Forelimb muscle (tissue), 1 donor: Measurements from ENCODE around the gene ALK. TPM values are rescaled to one million over a fixed set of nuclear protein-coding genes. Genes with fewer than 3 reads are reported as not detected.

Source experiments
- DNase-seq: peaks from one replicate; pipeline ENCODE4 v3.0.0-alpha.2; 2013; ENCODE audit warnings: low read depth
- polyA plus RNA-seq: library from polyadenylated mRNA; unstranded; fragments of 120-200 nt; gene quantifications from one replicate; pipeline ENCODE4 v1.2.1, GENCODE V29; 2013; ENCODE audit not compliant: insufficient read length

Gene ALK
- polyA plus RNA-seq, 1 donor: 0.03 TPM

DNA sequence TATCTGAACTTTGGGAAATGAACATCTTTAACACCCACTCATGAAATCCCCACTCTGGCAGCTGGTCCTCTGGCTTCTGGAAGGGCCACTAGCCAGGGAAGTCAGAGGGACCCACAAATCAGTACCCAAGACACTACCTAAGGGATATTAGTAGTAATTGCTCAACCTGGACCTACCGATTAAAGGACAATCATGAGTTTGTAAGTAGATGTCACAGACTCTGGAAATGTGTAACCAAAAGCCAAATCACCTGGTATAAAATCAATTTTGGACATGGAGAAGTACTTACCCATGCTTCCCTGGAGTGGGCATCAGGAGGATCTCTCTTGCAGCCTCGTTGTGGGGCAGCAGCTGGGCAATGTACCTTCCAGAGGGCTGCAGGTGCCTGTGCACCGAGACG is 389.8 kb downstream of the ALK start:
- no peak for DNase-seq

DNA sequence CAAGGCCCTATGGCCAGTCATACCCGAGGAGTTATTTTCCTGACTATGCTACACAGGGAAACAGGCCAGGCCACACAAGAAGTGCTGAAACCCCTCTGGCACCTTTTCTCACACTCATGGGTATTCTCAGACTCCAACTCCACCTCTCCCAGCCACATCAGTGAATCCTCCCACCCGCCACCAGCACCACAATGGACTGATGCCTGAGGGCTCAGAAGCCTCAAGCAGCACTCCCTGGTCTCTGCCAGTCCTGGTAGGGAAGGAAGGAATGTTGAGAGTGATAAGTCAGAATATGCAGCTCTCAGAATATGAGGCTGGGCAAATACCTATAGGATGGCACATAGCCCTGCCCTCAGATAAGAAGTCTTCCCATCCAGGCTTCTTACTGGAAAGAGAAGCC is 391.1 kb downstream of the ALK start:
- no peak for DNase-seq

DNA sequence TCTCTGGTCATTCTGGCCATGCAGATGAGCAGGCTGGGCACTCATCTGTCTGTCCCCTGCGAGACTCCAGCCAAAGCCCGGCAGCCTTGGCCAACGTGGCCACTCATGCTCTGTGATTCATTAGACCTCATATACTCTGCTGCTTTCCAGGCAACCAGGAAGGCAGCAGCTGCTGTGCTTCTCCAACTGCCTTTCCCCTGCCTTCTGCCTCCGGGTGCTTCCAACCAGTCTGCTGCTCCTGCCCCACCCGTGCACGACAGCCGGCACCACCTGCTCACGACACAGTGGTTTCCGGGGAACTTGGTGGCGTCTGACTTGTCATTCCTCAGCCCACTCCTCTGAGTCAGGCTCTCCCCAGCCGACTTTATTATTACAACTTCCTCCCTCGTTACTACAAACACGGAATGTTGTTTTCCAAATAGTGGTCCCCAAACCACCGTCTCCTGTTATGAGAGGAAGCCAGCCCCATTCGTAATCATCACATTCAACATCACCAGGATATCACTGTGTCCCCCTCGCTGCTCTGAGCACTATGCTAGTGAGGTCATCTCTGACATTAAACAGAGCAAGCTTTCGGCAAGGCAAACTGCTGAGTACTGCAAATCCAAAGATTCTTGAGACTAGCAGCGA is 392.4 kb downstream of the ALK start:
- no peak for DNase-seq

DNA sequence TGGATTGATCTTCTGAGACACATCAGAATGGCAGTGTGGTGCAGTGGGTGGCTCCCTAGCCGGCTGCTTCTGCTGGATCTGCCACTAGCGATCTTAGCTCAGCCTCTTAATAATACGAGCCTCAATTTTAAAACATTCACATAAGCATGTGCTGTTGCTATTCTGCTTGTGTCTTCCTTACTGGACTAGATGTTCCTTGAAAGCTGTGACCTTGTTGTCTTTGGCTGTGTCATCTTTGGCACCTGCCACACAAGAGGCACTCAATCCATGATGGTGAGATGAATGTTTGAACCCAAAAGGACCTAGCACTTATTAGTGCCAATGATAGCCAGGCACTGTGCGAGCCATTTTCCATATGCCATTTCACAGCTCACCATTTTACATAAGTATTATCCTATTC is 393.0 kb downstream of the ALK start:
- no peak for DNase-seq

DNA sequence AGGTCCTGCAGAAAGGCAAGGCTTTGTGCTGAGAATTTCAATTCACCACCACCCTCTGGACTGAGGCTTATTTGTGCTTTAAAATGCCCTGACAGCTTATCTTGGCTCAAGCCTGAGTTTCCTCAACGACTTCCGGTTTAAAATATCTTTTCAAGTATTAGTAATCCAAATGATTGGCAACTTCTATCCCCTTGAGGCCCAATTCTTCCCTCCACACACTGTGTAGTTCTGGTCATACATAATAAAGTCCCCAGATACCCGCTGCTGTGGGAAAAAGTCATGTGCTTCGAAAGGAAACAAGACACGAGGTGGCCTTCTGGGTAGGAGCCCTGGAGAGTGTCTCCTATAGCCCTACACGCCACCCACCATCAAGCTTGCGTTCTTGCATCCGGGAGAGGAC is 393.4 kb downstream of the ALK start:
- DNase-seq: no peak

DNA sequence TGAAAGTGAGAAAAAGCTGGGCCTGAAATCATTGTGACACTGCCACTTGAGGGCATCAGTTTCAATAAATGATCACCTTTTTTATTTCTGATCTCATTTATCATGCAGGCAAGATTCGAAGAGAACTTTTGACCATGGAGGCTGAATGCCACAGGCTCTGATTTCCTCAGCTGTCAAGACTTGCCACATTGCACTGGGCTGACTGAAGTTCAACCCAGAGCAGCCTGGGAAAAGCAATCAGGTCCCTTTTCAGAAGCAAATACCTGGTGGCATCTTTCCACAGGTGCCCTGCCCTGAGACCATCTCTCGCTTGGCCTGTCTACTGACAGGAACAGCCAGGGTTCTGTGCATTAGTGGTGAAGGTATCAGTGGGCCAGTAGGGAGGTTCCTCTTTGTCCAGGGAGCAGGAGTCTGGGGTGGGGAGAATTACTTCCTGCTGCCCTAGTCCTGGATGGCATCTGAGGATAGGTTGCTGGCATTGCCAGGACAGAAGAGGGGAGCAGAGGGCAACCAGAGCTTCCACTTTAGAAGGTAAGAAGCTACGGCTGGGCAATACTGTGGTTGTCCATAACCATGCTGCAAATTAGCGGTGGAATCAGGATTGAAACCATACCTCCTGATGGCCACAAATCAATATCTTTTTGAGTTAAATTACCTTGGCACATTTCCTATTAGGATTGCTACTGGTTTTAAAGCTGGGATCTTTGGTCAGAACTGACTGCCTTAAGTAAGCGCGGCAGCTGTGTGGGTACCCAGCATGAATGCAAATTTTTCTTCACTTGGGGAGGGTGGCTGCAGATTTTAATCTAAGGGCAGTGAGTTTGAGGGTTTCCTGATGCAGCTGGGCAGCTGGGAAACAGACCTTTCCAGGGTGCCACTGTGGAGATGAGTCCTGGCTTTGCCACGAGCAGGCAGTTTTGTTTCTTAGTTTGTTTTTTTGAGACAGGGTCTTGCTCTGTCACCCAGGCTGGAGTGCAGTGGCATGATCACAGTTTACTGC is 394.5 kb downstream of the ALK start:
- no peak for DNase-seq

DNA sequence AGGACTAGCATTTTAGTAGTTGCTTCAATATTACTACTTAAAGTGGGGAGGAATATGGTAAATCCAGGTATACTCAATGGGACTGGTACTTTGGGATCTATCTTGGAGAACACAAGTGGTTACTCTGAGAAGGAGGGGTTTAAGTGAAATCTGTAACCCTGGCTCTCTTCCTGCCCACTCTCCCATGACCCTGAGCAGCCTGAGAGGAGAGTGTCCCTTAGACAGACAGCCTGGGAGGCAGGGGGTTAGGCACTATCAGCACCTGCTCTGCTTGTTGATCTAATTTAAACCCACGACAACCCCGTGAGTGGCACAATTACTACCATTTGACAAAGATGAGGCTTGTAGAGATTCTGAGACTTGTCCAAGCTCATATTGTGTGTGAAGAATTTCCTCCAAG is 395.5 kb downstream of the ALK start:
- DNase-seq: no peak

DNA sequence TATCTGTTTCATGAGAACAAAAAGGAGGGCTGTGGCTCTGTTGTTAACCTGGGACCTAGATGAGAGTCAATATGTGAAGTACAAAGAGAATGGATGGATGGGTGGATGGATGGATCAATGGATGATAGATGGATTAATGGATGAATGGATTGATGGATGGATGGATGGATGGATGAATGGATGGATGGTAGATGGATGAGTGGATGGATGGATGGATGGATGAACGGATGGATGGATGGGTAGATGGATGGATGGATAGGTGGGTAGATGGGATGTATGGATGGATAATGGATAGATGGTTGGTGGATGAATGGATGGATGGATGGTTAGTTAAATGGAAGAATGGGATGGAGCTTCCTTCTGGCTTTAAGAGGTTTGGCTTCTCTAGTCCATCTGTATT is 396.7 kb downstream of the ALK start:
- DNase-seq: no peak

DNA sequence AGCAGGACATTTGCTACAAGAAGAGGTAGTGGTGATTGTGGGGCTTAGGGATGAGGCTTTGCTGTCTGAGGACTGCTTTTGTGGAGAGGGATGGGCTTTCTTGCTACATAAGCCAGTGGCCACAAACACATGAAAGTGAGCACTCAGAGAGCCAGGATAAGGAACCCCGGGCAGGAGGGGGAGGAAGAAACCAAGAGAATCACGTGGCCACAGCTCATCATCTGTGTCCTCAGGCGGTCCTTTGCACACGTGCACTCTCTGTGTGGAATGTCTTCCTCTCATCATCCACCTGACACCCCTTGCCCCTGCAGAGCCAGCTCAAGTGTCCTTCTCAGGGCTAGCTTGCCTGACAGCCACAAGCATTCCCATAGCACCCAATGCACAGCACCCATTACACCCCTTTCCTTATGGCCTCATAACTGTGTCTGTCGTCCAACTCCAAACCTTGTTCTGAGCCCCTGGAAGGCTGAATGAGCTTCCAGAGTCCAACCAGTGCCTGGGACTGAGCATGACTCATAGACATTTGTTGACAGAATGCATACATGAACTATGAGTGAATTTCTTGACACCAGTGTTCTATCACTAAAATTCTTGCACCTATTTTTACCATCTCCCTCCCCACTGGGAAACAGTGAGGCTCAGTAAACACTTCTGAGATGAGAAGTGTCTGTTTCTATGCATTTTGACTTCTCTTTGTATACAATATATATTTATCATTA is 398.3 kb downstream of the ALK start:
- no peak for DNase-seq

DNA sequence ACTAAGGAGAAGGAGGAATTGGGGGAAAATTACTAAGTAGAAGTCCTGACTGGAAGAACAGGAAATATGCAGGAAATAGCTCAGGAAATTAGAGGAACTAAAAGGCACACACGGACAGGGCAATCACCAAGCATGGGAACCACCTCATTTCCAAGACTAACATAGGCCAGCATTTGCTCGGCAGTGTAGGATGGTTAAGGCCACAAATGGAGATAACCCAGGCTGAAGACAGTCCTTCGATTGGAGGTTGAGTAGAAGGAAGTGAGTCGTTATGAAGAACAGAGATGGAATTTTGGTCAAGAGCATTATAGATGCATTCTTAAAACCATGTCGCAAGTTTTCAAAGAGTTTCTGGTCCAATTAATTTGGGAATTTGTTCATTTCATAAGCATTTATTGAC is 401.4 kb downstream of the ALK start:
- DNase-seq: no peak

DNA sequence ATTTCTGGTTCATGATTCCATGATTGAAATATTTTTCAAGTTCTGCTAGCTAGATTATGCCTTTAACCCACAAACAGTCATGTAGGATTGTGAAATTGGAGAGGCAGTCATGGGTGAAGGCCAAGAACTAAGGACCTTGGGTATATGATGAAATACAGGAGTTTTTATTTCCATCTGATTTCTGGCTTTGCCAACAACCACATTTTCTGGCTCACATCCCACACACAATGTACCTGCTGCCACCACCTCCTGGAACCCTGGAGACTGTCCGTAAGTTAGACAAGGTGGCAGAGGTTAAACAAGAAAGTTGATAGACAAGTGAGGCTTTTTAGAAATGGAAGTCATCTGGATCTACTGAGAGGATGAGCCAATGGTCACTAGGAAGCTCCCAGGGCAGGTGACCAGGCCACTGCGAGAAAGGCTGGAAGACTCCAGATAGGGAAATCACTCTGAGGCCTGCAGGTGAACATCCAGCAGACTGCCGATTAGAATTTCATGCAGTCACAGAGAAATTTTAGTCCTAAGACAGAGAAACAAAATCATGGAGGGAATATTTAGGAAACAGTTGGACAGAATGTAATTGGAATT is 402.0 kb downstream of the ALK start:
- DNase-seq: no peak

DNA sequence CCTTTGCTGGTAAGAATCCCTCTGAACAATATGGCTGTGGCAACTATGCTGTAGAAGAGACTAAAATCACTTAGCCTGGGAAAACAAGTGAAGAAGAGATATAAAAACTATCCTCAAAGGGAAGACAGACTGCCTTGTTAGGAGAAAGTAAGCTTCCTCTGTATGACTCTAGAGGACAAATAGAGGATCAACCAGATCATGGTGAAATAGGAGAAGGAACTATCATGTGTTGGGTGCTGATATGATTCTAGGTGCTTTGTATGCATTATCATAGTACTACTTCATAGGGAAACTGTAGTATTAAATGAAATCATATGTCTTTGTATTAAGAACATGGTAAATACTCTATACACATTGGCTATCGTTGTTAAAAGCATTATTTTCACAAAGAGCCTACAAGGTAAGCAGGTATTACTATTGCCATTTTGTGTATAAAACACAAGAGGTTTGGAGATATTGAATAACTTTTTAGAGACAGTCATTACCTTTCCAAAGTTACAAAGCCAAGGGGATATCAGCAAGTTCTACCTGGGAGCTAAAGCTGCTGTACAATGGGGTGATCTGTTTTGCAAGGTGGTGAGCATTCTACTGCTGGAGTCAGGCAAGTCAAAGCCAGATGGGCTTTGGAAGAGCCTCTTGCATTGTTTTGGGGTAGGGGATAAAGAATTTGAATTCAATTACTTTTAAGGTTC is 402.6 kb downstream of the ALK start:
- DNase-seq: no peak

DNA sequence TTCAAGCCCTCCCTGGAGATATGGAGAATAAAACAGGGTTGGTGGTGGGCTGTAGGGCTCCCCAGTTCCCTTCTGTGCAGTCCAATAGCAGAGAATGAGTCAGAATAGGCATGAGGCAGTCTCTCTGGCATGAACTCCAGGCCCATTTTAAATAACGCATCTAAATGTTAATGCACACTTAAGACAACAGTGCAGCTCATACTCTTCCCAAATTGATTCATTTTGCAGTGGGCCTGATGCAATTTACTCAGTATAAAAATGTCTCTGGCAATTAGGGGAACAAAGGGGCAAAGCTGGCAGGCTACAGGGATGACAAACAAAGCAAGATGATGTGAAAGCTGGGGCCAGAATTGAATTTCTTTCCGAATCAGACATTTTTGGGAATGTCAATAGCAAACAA is 403.4 kb downstream of the ALK start:
- no peak for DNase-seq

DNA sequence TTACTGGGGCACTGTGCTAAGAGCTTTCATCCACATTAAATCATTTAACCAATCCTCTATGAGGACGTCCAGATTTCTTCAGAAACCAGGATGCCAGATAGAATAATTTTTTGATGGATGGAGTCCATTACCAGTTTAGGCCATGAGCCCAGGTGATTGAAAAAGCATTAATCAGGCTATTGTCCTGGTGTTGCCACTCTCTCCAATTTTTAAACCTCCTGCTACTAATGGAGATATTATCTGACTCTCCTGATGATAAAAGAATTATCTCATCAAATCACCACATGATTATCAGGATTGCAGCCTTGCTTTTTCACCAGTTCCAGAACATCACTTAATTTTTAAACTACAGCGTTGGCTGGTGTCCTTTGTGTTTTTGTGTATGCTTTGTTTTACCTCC is 404.0 kb downstream of the ALK start:
- no peak for DNase-seq

DNA sequence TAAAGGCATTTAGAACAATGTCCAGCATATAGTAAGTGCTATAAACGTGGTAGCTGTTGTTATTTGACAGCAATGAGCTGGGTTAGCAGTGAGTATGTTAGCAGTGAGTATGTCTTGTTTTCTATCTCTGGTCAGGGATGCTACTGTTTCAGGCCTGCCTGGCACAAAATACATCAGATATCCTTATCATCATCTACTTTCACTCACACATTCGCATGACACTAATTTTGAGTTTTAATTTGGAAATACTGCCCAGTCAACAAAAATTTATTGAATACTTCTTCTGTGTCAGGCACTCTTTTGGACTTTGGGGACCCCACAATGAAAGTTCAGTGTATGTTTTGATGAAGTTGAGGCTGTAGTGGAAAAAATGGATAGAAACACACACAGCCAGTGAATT is 404.6 kb downstream of the ALK start:
- DNase-seq: no peak

DNA sequence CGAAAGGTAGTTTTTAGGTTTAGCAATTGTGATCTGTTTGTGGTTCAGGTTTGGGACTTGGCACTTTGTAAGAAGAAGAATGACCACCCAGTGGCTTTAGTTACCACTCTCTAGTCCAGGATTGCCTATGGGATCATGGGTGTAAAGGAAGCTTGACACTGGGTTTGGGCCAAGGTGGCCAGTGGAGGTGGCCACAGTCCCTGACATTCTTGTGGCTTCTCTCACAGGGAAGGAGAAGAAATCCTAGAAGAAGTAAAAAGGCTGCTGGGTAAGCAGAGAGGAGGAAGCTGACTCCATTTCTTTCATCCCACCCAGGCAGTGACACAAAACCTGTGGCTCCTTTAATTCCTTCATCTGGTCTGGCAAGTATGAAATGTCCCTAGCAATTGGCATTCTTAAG is 411.5 kb downstream of the ALK start:
- DNase-seq: no peak

DNA sequence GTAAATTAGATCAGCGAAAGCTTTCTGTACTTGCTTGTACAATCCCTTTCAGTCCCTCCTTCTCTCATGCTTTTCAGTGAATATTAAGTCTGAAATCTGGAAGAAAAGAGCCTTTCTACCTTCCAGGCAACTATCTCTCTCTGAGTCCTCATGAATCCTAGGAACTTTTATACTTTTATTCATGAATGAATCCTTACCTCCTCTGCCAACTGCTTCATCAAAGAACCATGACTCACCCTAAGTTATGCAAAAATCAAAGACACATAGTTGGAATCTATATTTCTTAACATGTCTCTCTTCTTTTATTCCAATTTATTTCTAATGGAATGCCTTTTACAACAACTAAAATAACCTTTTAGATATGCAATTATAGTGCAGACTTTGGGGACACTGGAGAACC is 412.0 kb downstream of the ALK start:
- DNase-seq: no peak

DNA sequence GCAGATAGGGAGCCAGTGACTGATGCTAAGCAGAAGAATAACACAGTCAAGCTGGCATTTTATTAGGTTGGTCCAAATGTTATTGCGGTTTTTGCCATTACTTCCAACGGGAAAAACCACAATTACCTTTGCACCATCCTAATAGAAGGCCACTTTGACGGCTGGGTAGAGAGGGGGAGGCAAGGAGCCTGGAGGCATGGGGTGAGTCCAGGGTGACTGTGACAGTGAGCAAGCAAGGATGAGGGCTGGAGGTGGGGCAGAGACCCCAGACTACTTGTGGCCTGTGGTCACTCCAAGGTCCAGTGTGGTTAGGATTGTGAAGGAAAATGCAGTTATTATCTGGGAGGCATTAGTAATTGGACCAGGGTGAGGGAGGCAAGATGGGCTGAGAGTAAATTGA is 416.6 kb downstream of the ALK start:
- no peak for DNase-seq

DNA sequence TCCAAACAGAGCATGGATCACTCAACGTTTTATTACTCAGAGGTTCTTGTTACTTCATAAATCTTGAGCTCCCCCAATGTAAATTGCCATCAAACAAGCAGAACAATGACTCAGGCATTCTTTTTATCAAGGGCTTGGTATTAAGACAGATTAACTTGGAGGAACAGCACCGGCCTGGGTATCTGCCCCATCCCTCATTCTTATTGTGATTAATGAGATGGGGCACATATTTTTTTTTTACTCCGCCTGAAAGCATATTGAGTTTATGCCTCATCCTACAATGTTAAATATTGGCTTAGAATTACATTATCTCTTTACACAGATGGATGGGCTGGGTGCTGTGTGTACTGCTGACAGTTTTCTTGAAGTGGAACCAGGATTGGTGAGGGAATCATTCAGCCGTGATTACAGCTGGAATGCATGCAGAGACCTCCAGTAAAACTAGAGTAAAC is 418.9 kb downstream of the ALK start:
- no peak for DNase-seq

DNA sequence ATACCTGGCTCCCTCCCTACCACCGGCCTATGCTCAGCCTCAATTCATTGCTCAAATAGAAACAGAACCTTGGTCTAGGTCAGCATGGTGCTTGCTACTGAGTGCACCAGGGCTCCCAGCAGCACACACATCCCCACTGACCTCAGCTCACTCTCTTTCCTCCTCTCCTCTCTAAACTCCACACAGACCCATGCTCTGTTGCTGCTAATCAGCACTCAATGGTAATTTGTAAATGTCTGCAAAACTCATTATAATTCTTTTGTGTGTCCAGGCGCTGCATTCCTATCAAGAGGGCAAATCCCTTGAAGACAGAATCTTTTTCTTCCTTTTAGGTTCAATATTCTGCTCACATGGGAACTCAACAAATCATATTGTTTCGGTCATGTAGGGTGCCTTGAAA is 424.0 kb downstream of the ALK start:
- DNase-seq: no peak

DNA sequence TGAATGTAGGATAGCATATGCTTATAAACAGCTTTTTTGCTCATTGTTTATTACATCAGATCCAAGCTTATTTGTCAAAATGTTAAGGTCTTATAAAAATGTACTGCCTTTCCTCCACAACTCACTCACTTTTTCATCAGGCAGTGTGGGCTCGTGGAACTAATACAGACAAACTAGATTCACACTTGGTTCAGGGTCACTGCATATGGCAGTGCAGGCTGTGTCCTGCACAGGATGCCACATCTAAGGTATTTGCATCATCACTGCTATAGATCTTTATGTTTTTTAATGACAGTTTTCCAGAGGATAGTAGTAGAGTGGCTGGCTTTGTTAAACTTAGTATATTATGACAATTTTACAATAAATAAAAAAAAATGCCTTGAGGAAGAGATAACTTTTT is 425.2 kb downstream of the ALK start:
- no peak for DNase-seq
